NCI-H146 treated with DMSO at 0.1 percent for 48 hours (cell line): ENCODE data around the gene P2RY2.
A peak's percentile ranks its signal among the peaks of the same experiment; 100 is the strongest.

Experiments
- DNase-seq: peaks from one replicate; lab custom pipeline; 2025; ENCODE audit not compliant: unreplicated experiment; lab: John Stamatoyannopoulos, UW

P2RY2 gene

GRCh38 chr11:73241300-73241699, 23.2 kb downstream of the P2RY2 start:
- no peak for DNase-seq

GRCh38 chr11:73242251-73243092, 24.4 kb downstream of the P2RY2 start:
- peak; percentile 79 for DNase-seq

- DNase-seq, result no peak
These were observed 25.0 kb downstream of the P2RY2 start for GRCh38 chr11:73243093-73243485.

- DNase-seq, result peak; percentile 68
These were observed 26.6 kb downstream of the P2RY2 start for GRCh38 chr11:73244589-73245240.

GRCh38 chr11:73245461-73245860, 27.4 kb downstream of the P2RY2 start:
- no peak for DNase-seq

- no peak for DNase-seq
These were observed 28.2 kb downstream of the P2RY2 start for GRCh38 chr11:73246303-73246702.

GRCh38 chr11:73248526-73249185, 30.6 kb downstream of the P2RY2 start:
- no peak for DNase-seq

GRCh38 chr11:73249304-73249703, 31.2 kb downstream of the P2RY2 start:
- DNase-seq, result no peak

- DNase-seq, result no peak
These were observed 32.0 kb downstream of the P2RY2 start for GRCh38 chr11:73249853-73250783.

GRCh38 chr11:73252577-73253191, 34.6 kb downstream of the P2RY2 start:
- peak; percentile 33 for DNase-seq

- DNase-seq, result no peak
These were observed 39.4 kb downstream of the P2RY2 start for GRCh38 chr11:73257342-73258103.

GRCh38 chr11:73258104-73259035, 40.3 kb downstream of the P2RY2 start:
- no peak for DNase-seq

GRCh38 chr11:73259406-73260126, 41.5 kb downstream of the P2RY2 start:
- DNase-seq, result no peak

- no peak for DNase-seq
These were observed 42.0 kb downstream of the P2RY2 start for GRCh38 chr11:73260127-73260457.

GRCh38 chr11:73262851-73263495, 44.9 kb downstream of the P2RY2 start:
- DNase-seq, result no peak

GRCh38 chr11:73263640-73264039, 45.6 kb downstream of the P2RY2 start:
- no peak for DNase-seq

- no peak for DNase-seq
These were observed 47.3 kb downstream of the P2RY2 start for GRCh38 chr11:73265278-73265810.
